K562 (cell line): ENCODE data around the gene CRADD. TPM values are rescaled to one million over a fixed set of nuclear protein-coding genes. Genes with fewer than 3 reads are reported as not detected.

Experiments
- ATAC-seq: fragments of 200-7000 bp; cut with Tn5 transposase; 3 replicates; pipeline ENCODE4 v1.9.1; 2020; ENCODE audit warnings: moderate library complexity
- BruUV-seq: library from RNA; stranded (reverse); fragments of 400-500 nt; replicated peaks from 2 replicates; lab custom pipeline; 2021; lab: Mats Ljungman, UMichigan
- CTCF ChIA-PET: fragments of 300-600 bp; formaldehyde crosslinking; extraction: SDS; loops from one replicate; lab custom pipeline; 2021; ENCODE audit warnings: low intra/inter-chr PET ratio; lab: Yijun Ruan, JAX
- POLR2A ChIA-PET: fragments of 300-600, 350-650 bp; sonication (Branson Sonifier 250); formaldehyde crosslinking; extraction: SDS; loops from one replicate; lab custom pipeline; 2021; ENCODE audit warnings: antibody characterized with exemption, inconsistent platforms; lab: Yijun Ruan, JAX
- DNase-seq, 4 experiments: peaks; one replicate each; pipeline versions ENCODE4 v3.0.0 to v3.0.0-alpha.2; 2011 to 2018; ENCODE audit warnings: low spot score in 3 of 4, mixed read lengths in 3 of 4; ENCODE audit errors: extremely low read depth in 1 of 4
- FAIRE-seq: peaks from 2 replicates; lab custom pipeline; 2011; peaks lifted over from hg19 to GRCh38; lab: Jason Lieb, UNC
- H2AFZ ChIP-seq: 2 replicates; pipeline ENCODE4 v1.6.0; 2011; ENCODE audit warnings: low read depth, low read length, control low read depth, inconsistent platforms
- H3K27ac ChIP-seq: fragments of 200-600 bp; 3 replicates; pipeline ENCODE4 v1.8.0; 2011; ENCODE audit warnings: low read depth, mild to moderate bottlenecking, control low read depth, inconsistent platforms, low read length, moderate library complexity, mixed read lengths; ENCODE audit errors: extremely low read depth
- H3K27me3 ChIP-seq, 2 experiments: fragments of 300-600 bp in 1 of 2; 2 replicates in 1 of 2; 3 replicates in 1 of 2; pipeline versions ENCODE4 v1.6.0 to v1.8.0; 2011; ENCODE audit warnings: inconsistent platforms in 2 of 2, low read length in 2 of 2, mild to moderate bottlenecking in 1 of 2, mixed read lengths in 1 of 2, moderate library complexity in 1 of 2; ENCODE audit not compliant: control insufficient read depth in 2 of 2, insufficient read depth in 2 of 2
- H3K36me3 ChIP-seq: fragments of 300-600 bp; 3 replicates; pipeline ENCODE4 v1.8.0; 2011; ENCODE audit warnings: mild to moderate bottlenecking, low read length, inconsistent platforms; ENCODE audit not compliant: control insufficient read depth, insufficient read depth
- H3K4me1 ChIP-seq, 2 experiments: fragments of 200-600 bp in 1 of 2; replicated peaks in 1 of 2; 2 replicates in 1 of 2; 3 replicates in 1 of 2; pipeline versions ENCODE4 v1.5.1 to v1.8.0; 2011; ENCODE audit warnings: inconsistent platforms in 2 of 2, low read length in 2 of 2, mild to moderate bottlenecking in 1 of 2, mixed read lengths in 1 of 2, moderate library complexity in 1 of 2; ENCODE audit not compliant: control insufficient read depth in 2 of 2, insufficient read depth in 2 of 2
- H3K4me2 ChIP-seq: 2 replicates; pipeline ENCODE4 v1.6.1; 2011; ENCODE audit warnings: low read length, control low read depth, inconsistent platforms, mixed read lengths; ENCODE audit not compliant: insufficient read depth
- H3K4me3 ChIP-seq: fragments of 200-600 bp; sonication (generic), shearing (Covaris generic); 2 replicates; pipeline ENCODE4 v1.5.1; 2016; ENCODE audit warnings: control low read depth, inconsistent platforms
- H3K79me2 ChIP-seq: fragments of 200-600 bp; 3 replicates; pipeline ENCODE4 v1.8.0; 2011; ENCODE audit warnings: low read length, inconsistent platforms; ENCODE audit not compliant: control insufficient read depth, insufficient read depth
- H3K9ac ChIP-seq, 2 experiments: 2 replicates each; pipeline versions ENCODE4 v1.6.0 to v1.6.1; 2011; ENCODE audit warnings: low read depth in 2 of 2, low read length in 2 of 2, control low read depth in 1 of 2, inconsistent platforms in 1 of 2, mild to moderate bottlenecking in 1 of 2, mixed read lengths in 1 of 2; ENCODE audit not compliant: insufficient read depth in 1 of 2
- H3K9me1 ChIP-seq: one replicate; pipeline ENCODE4 v1.6.0; 2011; ENCODE audit warnings: inconsistent platforms, mild to moderate bottlenecking, low read length, moderate library complexity; ENCODE audit not compliant: control insufficient read depth, insufficient read depth
- H3K9me3 ChIP-seq: replicated peaks from 2 replicates; pipeline ENCODE4 v1.5.1; 2011; ENCODE audit warnings: low read depth, low read length, inconsistent platforms; ENCODE audit not compliant: control insufficient read depth, insufficient read depth
- H4K20me1 ChIP-seq: replicated peaks from 2 replicates; pipeline ENCODE4 v1.6.1; 2011; ENCODE audit warnings: low read length, inconsistent platforms, mixed read lengths; ENCODE audit not compliant: control insufficient read depth, insufficient read depth
- FOXA1 ChIP-seq: fragments of 450-650 bp; IDR thresholded peaks from 2 replicates; pipeline ENCODE4 v1.6.1; 2016; ENCODE audit warnings: mild to moderate bottlenecking, borderline replicate concordance
- NBN ChIP-seq: fragments of 450-650 bp; IDR thresholded peaks from 2 replicates; pipeline ENCODE4 v1.6.1; 2016; ENCODE audit warnings: low read depth, mild to moderate bottlenecking
- SRSF9 ChIP-seq: fragments of 200-400 bp; formaldehyde crosslinking; IDR thresholded peaks from 2 replicates; pipeline ENCODE4 v1.6.1; 2017; ENCODE audit warnings: low read depth, low read length, borderline replicate concordance
- WGBS: fragments of 100-300 bp; shearing (Covaris generic); methylation state at CpG from one replicate; pipeline ENCODE4 v1.1.6; 2016; ENCODE audit warnings: low coverage, mixed read lengths; ENCODE audit not compliant: insufficient coverage; ENCODE audit errors: missing lambda C conversion rate; 5-methylcytosine and 5-hydroxymethylcytosine counted together
- in situ Hi-C: fragments of 300-500 bp; cut with MboI; formaldehyde crosslinking; loops from 4 replicates; pipeline ENCODE4 v1.15.0; 2018; ENCODE audit warnings: inconsistent platforms, mixed read lengths
- intact Hi-C: fragments of 100-400 bp; cut with micrococcal nuclease; formaldehyde crosslinking; loops from 2 replicates; pipeline ENCODE4 v1.14.2; 2022
- polyA plus RNA-seq, 8 experiments: library from polyadenylated mRNA; depleted of rRNA in 4 of 8; stranded (reverse) in 5 of 8; unstranded in 3 of 8; fragments of >200 nt; fragmentation: Nextera tagmentation in 2 of 8; fragmentation: Illumina TruSeq in 1 of 8; extraction: Ambion mirVana in 2 of 8; extraction: Trizol in 1 of 8; gene quantifications; 2 replicates each; pipeline versions ENCODE4 v1.2.1 to v1.2.3, GENCODE V29; 2011 to 2014; ENCODE audit warnings: inconsistent platforms in 1 of 8, missing spikeins in 1 of 8
- total RNA-seq, 7 experiments: library from RNA; depleted of rRNA in 6 of 7; stranded (reverse); fragments of >200 nt in 6 of 7; fragmentation: Illumina TruSeq in 2 of 7; extraction: Trizol in 2 of 7; gene quantifications; 2 replicates each; pipeline versions ENCODE4 v1.2.1 to v1.2.3, GENCODE V29; 2011 to 2021; ENCODE audit warnings: low replicate concordance in 1 of 7
- TF ChIP-seq, protein P1 (sequence below): fragments of 250-450 bp; sonication (Bioruptor Pico); IDR thresholded peaks from 2 replicates; pipeline ENCODE4 v1.8.0; 2021; ENCODE audit warnings: borderline replicate concordance, mild to moderate bottlenecking, moderate library complexity; ENCODE audit not compliant: poor library complexity, severe bottlenecking
- TF ChIP-seq, protein P2 (sequence below): fragments of 250-450 bp; sonication (Bioruptor Pico); IDR thresholded peaks from 2 replicates; pipeline ENCODE4 v1.5.0; 2021

The CRADD gene
- total and polyA plus RNA-seq, 9 of the 15 experiments (the other 6 are each of a cell fraction or from before 2014, with no cell fraction given) = 20.5 to 41.1 (median 25.9) TPM

DNA sequence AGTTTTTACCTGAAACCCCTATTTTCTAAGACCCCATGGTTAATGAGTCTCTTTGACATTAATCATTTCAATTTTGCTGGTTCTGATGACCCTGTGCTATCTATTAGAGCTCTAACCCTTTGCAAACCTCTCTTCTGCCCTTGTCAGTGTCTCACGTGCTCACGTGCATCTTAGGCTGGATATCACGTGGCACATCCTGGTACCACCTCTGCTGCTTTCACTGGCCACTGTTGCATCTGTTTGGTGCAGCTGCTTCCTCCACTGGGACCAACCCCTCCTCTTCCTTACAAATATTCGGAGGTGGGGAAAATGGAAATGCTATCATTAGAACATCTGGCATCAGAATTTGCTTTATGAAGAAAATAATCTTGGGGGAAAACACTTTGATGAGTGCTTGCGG, 119.6 kb downstream of the CRADD start:
- no peak for TF ChIP-seq FOXA1
- TF ChIP-seq SRSF9 = no peak
- TF ChIP-seq, protein P1, sequence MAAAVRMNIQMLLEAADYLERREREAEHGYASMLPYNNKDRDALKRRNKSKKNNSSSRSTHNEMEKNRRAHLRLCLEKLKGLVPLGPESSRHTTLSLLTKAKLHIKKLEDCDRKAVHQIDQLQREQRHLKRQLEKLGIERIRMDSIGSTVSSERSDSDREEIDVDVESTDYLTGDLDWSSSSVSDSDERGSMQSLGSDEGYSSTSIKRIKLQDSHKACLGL (CRISPR knock-in tag) = no peak
- TF ChIP-seq, protein P2, sequence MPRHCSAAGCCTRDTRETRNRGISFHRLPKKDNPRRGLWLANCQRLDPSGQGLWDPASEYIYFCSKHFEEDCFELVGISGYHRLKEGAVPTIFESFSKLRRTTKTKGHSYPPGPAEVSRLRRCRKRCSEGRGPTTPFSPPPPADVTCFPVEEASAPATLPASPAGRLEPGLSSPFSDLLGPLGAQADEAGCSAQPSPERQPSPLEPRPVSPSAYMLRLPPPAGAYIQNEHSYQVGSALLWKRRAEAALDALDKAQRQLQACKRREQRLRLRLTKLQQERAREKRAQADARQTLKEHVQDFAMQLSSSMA (CRISPR knock-in tag) = no peak
- no peak for TF ChIP-seq NBN
- H3K27ac ChIP-seq = no peak overlapping the region
- H3K4me3 ChIP-seq = no peak overlapping the region
- intact Hi-C loops = no loop called here
- no TSS peak for BruUV-seq
- no peak for ATAC-seq
- no peak overlapping the region for H2AFZ ChIP-seq
- DNase-seq = no peak
- no peak overlapping the region for H3K9ac ChIP-seq
- ChIA-PET POLR2A (interaction anchor here (1.6 kb wide), 1 partner anchor 22 kb away, joined by 3 read pairs; no protein-coding TSS in a partner anchor), CTCF (no interaction called here)
- in situ Hi-C loops = no loop called here
- no peaks in the 10 kb centered on the region for H4K20me1 ChIP-seq
- H3K79me2 ChIP-seq = no peaks in the 10 kb centered on the region
- H3K4me2 ChIP-seq = no peak overlapping the region
- H3K9me1 ChIP-seq = peaks cover 3% of the 10 kb centered on the region
- WGBS = 62% methylated on average over 5 of the region's 5 CpGs
- H3K4me1 ChIP-seq = peaks cover 3 to 4% of the 10 kb centered on the region in 2 experiments; a peak in 1 of 5 replicates
- 0 out of 3 replicates have a peak, but pooled peaks cover 3% of the 10 kb centered on the region for H3K36me3 ChIP-seq
- no peaks in the 10 kb centered on the region for H3K9me3 ChIP-seq
- no peak for FAIRE-seq
- H3K27me3 ChIP-seq = no peaks in the 10 kb centered on the region
